Measurements from ENCODE around the gene PTPRN. TPM values are rescaled to one million over a fixed set of nuclear protein-coding genes. Genes with fewer than 3 reads are reported as not detected.

PTPRN gene
- total RNA-seq, 1 experiment from 2014 or later: 6.5 TPM

DNA sequence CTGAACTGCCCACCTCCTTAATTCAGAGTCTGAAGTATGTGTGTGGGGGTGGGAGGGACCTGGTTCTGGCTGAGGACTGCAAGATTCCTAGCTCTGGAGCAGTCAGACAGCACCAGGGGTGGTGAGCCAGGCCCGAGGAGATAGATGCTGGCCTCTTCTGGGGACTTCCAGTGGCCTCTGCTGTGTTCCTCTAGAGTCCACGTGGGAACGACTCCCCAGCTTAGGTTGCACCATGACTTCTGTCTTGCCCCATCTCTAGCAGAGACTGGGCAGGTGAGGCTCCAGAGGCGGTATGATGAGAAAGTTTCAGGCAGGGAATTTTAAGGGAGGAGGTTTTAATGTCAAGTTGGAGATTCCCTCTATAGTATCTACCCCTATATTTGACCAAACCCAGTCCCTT lies 45.4 kb upstream of the PTPRN start:
- H3K23ac ChIP-seq (ENCODE audit: insufficient read length, low read depth, low read length): no peak overlapping the region
- no peaks in the 10 kb centered on the region for H3K79me1 ChIP-seq (ENCODE audit: insufficient read depth, low read depth, low read length, poor library complexity, severe bottlenecking)
- H3K4me2 ChIP-seq (ENCODE audit: insufficient read depth, insufficient read length, low read length): no peak overlapping the region
- TF ChIP-seq, protein P1, sequence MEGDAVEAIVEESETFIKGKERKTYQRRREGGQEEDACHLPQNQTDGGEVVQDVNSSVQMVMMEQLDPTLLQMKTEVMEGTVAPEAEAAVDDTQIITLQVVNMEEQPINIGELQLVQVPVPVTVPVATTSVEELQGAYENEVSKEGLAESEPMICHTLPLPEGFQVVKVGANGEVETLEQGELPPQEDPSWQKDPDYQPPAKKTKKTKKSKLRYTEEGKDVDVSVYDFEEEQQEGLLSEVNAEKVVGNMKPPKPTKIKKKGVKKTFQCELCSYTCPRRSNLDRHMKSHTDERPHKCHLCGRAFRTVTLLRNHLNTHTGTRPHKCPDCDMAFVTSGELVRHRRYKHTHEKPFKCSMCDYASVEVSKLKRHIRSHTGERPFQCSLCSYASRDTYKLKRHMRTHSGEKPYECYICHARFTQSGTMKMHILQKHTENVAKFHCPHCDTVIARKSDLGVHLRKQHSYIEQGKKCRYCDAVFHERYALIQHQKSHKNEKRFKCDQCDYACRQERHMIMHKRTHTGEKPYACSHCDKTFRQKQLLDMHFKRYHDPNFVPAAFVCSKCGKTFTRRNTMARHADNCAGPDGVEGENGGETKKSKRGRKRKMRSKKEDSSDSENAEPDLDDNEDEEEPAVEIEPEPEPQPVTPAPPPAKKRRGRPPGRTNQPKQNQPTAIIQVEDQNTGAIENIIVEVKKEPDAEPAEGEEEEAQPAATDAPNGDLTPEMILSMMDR (conservative IDR thresholded peaks at IDR 0.05): no peak
- no peaks in the 10 kb centered on the region for H3K79me2 ChIP-seq (ENCODE audit: insufficient read depth, low read length)
- H2BK15ac ChIP-seq (ENCODE audit: low read depth, low read length): no peak overlapping the region
- H4K91ac ChIP-seq (ENCODE audit: insufficient read length, low read depth, low read length): no peak overlapping the region
- no peak overlapping the region for H3K4ac ChIP-seq (ENCODE audit: low read depth, low read length)
- H3K56ac ChIP-seq (ENCODE audit: insufficient read length, low read depth, low read length): no peak overlapping the region
- no peak overlapping the region for H3K14ac ChIP-seq (ENCODE audit: insufficient read depth, low read length)
- H3K27ac ChIP-seq (ENCODE audit: insufficient read length, low read depth, low read length): no peak overlapping the region
- no peak overlapping the region for H2BK120ac ChIP-seq (ENCODE audit: low read depth, low read length, poor library complexity, severe bottlenecking)
- no peaks in the 10 kb centered on the region for H3K4me1 ChIP-seq (ENCODE audit: insufficient read depth, low read length)
- H3K9me3 ChIP-seq (ENCODE audit: control insufficient read depth, low read depth, low read length): no peaks in the 10 kb centered on the region
- H3K9ac ChIP-seq (ENCODE audit: extremely low read depth, insufficient read length, low read length): no peak overlapping the region
- H3K23me2 ChIP-seq (ENCODE audit: insufficient read length, low read depth, low read length, poor library complexity, severe bottlenecking): peaks cover 9% of the 10 kb centered on the region
- Mint-ChIP-seq H3K36me3 (ENCODE audit: insufficient read depth in 1 of 3, low read depth in 3 of 3) (no peaks in the 10 kb centered on the region), H3K4me3 (no peak overlapping the region), H3K27me3 (ENCODE audit: low read depth) (peaks cover 86% of the 10 kb centered on the region), H3K4me1 (peaks cover 4 to 17% of the 10 kb centered on the region in 2 experiments), H3K27ac (no peak overlapping the region), H3K9me3 (no peaks in the 10 kb centered on the region)
- H2AFZ ChIP-seq (ENCODE audit: low read length): no peak overlapping the region
- H4K5ac ChIP-seq (ENCODE audit: insufficient read length, low read depth, low read length): no peak overlapping the region
- H3T11ph ChIP-seq (ENCODE audit: low read length): no peak overlapping the region
- H2BK20ac ChIP-seq (ENCODE audit: low read depth, low read length, poor library complexity, severe bottlenecking): no peak overlapping the region
- no peak for DNase-seq
- no peak overlapping the region for H2AK5ac ChIP-seq (ENCODE audit: insufficient read length, low read length)
- WGBS (ENCODE audit: extremely low coverage, insufficient read length, low lambda C conversion rate): no CpG with 5 or more reads among the region's 4 CpGs
- no peak overlapping the region for H2BK12ac ChIP-seq (ENCODE audit: insufficient read length, low read depth, low read length)
- no peak overlapping the region for H4K8ac ChIP-seq (replicated peaks; ENCODE audit: insufficient read length, low read depth, low read length)
- H4K20me1 ChIP-seq (ENCODE audit: control insufficient read depth, insufficient read depth, insufficient read length): no peaks in the 10 kb centered on the region
- no peak overlapping the region for H2BK5ac ChIP-seq (ENCODE audit: insufficient read length, low read length)
- peaks cover 21% of the 10 kb centered on the region; the same call in 1 of the 2 replicates for H3K27me3 ChIP-seq (ENCODE audit: insufficient read depth, low read length)
- no peak overlapping the region for H3K18ac ChIP-seq (ENCODE audit: insufficient read length, low read depth, low read length)

Measured in H9 (cell line).